WERI-Rb-1 (cell line): ENCODE results near the gene SYCP2.

Experiments
- DNase-seq: peaks from one replicate; pipeline ENCODE4 v3.0.0-alpha.2; 2020
- H3K27ac ChIP-seq: fragments of 250-450 bp; sonication (Bioruptor Pico); 2 replicates; pipeline ENCODE4 v1.5.1; 2020; ENCODE audit warnings: mild to moderate bottlenecking, moderate library complexity
- H3K27me3 ChIP-seq: fragments of 250-450 bp; sonication (Bioruptor Pico); 2 replicates; pipeline ENCODE4 v1.5.1; 2021; ENCODE audit warnings: mild to moderate bottlenecking, low read depth, moderate library complexity; ENCODE audit not compliant: insufficient read depth, severe bottlenecking
- H3K36me3 ChIP-seq: fragments of 250-450 bp; sonication (Bioruptor Pico); 2 replicates; pipeline ENCODE4 v1.5.1; 2020; ENCODE audit warnings: mild to moderate bottlenecking, moderate library complexity
- H3K4me3 ChIP-seq: 2 replicates; pipeline ENCODE4 v1.5.1; 2011; ENCODE audit warnings: low read depth, mild to moderate bottlenecking, control low read depth, low read length
- H3K9me3 ChIP-seq: fragments of 250-450 bp; sonication (Bioruptor Pico); 2 replicates; pipeline ENCODE4 v1.5.1; 2021; ENCODE audit warnings: mild to moderate bottlenecking, moderate library complexity; ENCODE audit not compliant: severe bottlenecking
- TF ChIP-seq, protein P1 (sequence below): IDR thresholded peaks from 2 replicates; pipeline ENCODE4 v1.5.1; 2011; ENCODE audit warnings: low read depth, mild to moderate bottlenecking, control low read depth, inconsistent platforms, low read length

SYCP2 gene

GRCh38 chr20:59932616-59933295, 681 bp downstream of the SYCP2 start:
- Histone ChIP-seq H3K27me3 (no peaks in the 10 kb centered on the region), H3K4me3 (no peak overlapping the region), H3K9me3 (no peaks in the 10 kb centered on the region), H3K36me3 (no peaks in the 10 kb centered on the region), H3K27ac (no peak overlapping the region)
- TF ChIP-seq, protein P1, sequence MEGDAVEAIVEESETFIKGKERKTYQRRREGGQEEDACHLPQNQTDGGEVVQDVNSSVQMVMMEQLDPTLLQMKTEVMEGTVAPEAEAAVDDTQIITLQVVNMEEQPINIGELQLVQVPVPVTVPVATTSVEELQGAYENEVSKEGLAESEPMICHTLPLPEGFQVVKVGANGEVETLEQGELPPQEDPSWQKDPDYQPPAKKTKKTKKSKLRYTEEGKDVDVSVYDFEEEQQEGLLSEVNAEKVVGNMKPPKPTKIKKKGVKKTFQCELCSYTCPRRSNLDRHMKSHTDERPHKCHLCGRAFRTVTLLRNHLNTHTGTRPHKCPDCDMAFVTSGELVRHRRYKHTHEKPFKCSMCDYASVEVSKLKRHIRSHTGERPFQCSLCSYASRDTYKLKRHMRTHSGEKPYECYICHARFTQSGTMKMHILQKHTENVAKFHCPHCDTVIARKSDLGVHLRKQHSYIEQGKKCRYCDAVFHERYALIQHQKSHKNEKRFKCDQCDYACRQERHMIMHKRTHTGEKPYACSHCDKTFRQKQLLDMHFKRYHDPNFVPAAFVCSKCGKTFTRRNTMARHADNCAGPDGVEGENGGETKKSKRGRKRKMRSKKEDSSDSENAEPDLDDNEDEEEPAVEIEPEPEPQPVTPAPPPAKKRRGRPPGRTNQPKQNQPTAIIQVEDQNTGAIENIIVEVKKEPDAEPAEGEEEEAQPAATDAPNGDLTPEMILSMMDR = no peak
- no peak for DNase-seq

- TF ChIP-seq, protein P1 = no peak
- Histone ChIP-seq H3K36me3 (no peaks in the 10 kb centered on the region), H3K27ac (no peak overlapping the region), H3K4me3 (no peak overlapping the region), H3K27me3 (no peaks in the 10 kb centered on the region), H3K9me3 (no peaks in the 10 kb centered on the region)
- DNase-seq = no peak
These were observed 1.7 kb downstream of the SYCP2 start for GRCh38 chr20:59931511-59932312.

- Histone ChIP-seq H3K4me3 (no peak overlapping the region), H3K27me3 (peaks cover 11% of the 10 kb centered on the region), H3K9me3 (no peaks in the 10 kb centered on the region), H3K27ac (no peak overlapping the region), H3K36me3 (no peaks in the 10 kb centered on the region)
- TF ChIP-seq, protein P1 = no peak
- DNase-seq = no peak
These were observed 7.5 kb downstream of the SYCP2 start for GRCh38 chr20:59925899-59926298.

GRCh38 chr20:59925359-59925758, 8.1 kb downstream of the SYCP2 start:
- H3K9me3 ChIP-seq = no peaks in the 10 kb centered on the region
- TF ChIP-seq, protein P1 = no peak
- no peak for DNase-seq
- no peak overlapping the region for H3K4me3 ChIP-seq
- H3K36me3 ChIP-seq = no peaks in the 10 kb centered on the region
- no peak overlapping the region for H3K27ac ChIP-seq
- H3K27me3 ChIP-seq = peaks cover 11% of the 10 kb centered on the region

DNA sequence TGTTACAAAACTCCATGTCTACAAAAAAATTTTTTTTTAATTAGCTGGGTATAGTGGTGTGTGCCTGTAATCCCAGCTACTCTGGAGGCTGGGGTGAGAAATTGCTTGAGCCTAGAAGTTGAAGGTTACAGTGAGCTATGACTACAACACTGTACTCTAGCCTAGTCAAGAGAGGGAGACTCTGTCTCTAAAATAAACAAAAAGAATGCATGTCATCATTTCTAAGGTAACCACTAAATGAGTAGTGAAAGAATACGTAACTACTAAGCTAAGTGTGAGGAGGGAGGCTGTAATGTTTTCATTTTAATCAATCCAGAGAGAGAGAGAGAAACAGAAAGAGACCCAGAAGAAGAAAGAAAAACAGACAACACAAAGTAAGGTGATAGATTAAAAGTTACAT, 9.9 kb downstream of the SYCP2 start:
- H3K27ac ChIP-seq = no peak overlapping the region
- no peak for DNase-seq
- no peaks in the 10 kb centered on the region for H3K9me3 ChIP-seq
- no peak overlapping the region for H3K4me3 ChIP-seq
- TF ChIP-seq, protein P1 = no peak
- H3K36me3 ChIP-seq = no peaks in the 10 kb centered on the region
- peaks cover 11% of the 10 kb centered on the region for H3K27me3 ChIP-seq
